WTC11 (cell line): ENCODE data around the gene MAST4.

Experiments
- ATF1 ChIP-seq: sonication (generic); formaldehyde crosslinking; IDR thresholded peaks from 2 replicates; pipeline ENCODE4 v1.8.1; 2023; ENCODE audit warnings: mild to moderate bottlenecking, moderate library complexity, missing genetic modification reagents
- EMX1 ChIP-seq: fragments of 250-450 bp; sonication (Bioruptor Pico); IDR thresholded peaks from 2 replicates; pipeline ENCODE4 v1.8.0; 2021; ENCODE audit warnings: mild to moderate bottlenecking
- NFYB ChIP-seq: sonication (generic); formaldehyde crosslinking; conservative IDR thresholded peaks from 2 replicates; pipeline ENCODE4 v1.8.0; 2022; ENCODE audit warnings: low read depth, missing genetic modification reagents
- NR1H2 ChIP-seq: sonication (generic); formaldehyde crosslinking; IDR thresholded peaks from 2 replicates; pipeline ENCODE4 v1.9.0; 2021; ENCODE audit warnings: mild to moderate bottlenecking, moderate library complexity, missing genetic modification reagents
- NR2C2 ChIP-seq: sonication (generic); formaldehyde crosslinking; IDR thresholded peaks from 2 replicates; pipeline ENCODE4 v1.8.0; 2022; ENCODE audit warnings: mild to moderate bottlenecking, missing genetic modification reagents
- TF ChIP-seq, protein P1 (sequence below): fragments of 200-600 bp; IDR thresholded peaks from 2 replicates; pipeline ENCODE4 v1.8.0; 2022; ENCODE audit warnings: antibody characterized with exemption
- TF ChIP-seq, protein P2 (sequence below): sonication (generic); formaldehyde crosslinking; IDR thresholded peaks from 2 replicates; pipeline ENCODE4 v1.8.1; 2022; ENCODE audit warnings: mild to moderate bottlenecking, missing genetic modification reagents, moderate library complexity, borderline replicate concordance

DNA sequence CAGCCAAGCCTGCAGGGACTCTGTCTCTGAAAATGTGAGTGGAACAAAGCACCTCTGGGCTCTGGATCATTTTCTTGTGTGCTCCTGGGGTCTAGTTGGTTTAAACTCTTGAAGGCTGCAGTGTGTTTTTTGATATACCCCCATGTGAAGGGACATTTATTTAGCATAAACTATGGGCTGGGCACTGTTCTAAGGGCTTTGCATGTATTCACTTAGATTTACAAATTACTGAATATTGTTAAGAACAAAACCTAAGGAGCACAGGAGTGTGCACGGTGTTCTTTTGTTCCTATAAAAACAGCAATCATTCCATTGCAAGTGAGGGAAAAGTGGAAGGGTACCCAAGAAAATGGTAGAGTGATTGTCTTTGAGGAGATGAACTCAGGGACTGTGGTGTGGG is 620.4 kb downstream of the MAST4 start:
- TF ChIP-seq, protein P1, sequence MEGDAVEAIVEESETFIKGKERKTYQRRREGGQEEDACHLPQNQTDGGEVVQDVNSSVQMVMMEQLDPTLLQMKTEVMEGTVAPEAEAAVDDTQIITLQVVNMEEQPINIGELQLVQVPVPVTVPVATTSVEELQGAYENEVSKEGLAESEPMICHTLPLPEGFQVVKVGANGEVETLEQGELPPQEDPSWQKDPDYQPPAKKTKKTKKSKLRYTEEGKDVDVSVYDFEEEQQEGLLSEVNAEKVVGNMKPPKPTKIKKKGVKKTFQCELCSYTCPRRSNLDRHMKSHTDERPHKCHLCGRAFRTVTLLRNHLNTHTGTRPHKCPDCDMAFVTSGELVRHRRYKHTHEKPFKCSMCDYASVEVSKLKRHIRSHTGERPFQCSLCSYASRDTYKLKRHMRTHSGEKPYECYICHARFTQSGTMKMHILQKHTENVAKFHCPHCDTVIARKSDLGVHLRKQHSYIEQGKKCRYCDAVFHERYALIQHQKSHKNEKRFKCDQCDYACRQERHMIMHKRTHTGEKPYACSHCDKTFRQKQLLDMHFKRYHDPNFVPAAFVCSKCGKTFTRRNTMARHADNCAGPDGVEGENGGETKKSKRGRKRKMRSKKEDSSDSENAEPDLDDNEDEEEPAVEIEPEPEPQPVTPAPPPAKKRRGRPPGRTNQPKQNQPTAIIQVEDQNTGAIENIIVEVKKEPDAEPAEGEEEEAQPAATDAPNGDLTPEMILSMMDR, result no peak
- TF ChIP-seq NR1H2 (CRISPR knock-in tag), result no peak
- TF ChIP-seq, protein P2, sequence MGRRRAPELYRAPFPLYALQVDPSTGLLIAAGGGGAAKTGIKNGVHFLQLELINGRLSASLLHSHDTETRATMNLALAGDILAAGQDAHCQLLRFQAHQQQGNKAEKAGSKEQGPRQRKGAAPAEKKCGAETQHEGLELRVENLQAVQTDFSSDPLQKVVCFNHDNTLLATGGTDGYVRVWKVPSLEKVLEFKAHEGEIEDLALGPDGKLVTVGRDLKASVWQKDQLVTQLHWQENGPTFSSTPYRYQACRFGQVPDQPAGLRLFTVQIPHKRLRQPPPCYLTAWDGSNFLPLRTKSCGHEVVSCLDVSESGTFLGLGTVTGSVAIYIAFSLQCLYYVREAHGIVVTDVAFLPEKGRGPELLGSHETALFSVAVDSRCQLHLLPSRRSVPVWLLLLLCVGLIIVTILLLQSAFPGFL (CRISPR knock-in tag), result no peak
- TF ChIP-seq NFYB, result no peak
- no peak for TF ChIP-seq ATF1
- TF ChIP-seq EMX1 (CRISPR knock-in tag), result no peak
- TF ChIP-seq NR2C2, result no peak
